Activated CD4-positive, alpha-beta T cell treated with anti-CD3 and anti-CD28 coated beads, Interleukin-2, amount 50 U/mL, for 1 hour (primary cell): ENCODE measurements around the gene PPIF.

Experiments
- DNase-seq: peaks from one replicate; pipeline ENCODE4 v3.0.0-alpha.2; 2020

PPIF gene

DNA sequence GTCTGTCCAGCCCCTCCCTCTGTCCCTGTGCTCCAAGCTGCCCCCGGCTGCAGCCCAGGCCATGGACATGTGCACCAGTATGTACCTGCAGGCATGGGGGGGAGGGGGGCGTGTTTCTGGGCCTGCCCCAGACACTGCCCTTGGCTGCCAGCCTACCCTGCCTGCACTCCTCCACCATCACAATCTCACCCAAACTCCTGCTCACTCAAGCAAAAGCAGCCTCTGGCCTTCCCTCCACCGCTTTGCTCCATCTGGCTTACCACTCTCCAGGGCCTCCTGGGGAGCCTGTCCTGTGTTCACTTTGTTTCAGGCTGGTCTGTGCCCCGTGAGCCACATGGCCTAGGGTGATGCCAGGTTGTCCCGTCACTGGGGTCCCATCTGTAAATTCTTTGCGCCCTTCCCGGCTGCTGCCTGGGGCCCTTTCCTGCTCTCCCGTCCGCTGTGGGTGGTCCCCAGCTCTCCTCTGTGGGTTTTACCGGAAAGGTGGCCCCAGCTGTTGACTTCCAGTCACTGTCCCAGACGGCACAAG lies 33.3 kb upstream of the PPIF start:
- no peak for DNase-seq

DNA sequence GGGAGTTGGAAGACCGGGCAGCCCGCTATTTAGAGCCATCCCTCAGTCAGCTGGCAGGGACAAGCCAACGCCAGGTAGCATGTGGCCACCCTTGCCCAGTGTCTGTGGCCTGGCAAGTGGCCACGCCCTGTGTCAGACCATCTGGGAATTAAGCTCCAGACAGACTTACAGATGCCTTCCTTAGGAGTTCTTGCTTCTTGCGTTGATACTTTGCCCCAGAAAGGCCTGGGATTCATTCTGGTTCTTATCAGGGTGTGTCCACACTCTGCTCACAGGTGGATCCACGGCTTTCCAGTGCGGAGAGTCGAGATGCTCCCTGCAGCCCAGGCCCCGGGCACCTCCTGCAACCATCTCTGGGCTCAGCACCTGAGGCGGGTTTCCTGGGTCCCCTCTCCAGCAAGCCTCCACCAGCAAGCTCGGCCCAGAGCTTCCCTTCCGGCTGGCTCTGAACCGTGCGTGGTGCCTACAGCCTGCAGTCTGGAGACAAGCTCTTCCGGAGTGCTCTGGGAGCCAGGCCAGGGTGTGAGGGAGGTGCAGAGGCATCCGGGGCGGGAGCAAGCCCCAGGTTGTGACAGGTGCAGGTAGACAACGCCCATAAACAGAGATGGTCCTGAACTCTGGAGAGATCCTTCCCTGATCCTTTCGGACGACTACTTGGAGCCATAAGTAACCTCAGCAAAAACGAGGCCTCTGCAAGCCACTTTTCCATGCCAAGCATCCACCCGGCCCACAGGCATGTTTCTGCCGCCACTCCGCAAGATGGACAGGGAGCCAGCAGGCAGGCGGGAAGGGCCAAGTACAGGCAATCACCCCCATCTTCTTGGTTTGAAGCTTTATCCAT lies 32.3 kb upstream of the PPIF start:
- DNase-seq: no peak

DNA sequence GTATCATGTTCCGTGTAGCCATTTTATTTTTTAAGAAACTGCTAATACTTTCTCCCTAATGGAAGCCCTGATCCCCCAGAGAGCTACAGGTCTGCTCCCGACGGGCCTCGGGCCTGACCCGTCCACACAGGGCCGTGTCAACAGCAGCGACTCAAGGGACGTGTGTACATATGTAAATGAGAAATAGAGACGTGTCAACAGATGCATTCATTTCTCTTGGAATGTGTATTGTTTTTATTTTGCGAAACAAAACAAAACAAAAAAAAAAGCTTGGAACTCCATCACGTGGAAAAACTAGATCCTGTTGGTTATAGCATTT lies 31.7 kb upstream of the PPIF start:
- no peak for DNase-seq

DNA sequence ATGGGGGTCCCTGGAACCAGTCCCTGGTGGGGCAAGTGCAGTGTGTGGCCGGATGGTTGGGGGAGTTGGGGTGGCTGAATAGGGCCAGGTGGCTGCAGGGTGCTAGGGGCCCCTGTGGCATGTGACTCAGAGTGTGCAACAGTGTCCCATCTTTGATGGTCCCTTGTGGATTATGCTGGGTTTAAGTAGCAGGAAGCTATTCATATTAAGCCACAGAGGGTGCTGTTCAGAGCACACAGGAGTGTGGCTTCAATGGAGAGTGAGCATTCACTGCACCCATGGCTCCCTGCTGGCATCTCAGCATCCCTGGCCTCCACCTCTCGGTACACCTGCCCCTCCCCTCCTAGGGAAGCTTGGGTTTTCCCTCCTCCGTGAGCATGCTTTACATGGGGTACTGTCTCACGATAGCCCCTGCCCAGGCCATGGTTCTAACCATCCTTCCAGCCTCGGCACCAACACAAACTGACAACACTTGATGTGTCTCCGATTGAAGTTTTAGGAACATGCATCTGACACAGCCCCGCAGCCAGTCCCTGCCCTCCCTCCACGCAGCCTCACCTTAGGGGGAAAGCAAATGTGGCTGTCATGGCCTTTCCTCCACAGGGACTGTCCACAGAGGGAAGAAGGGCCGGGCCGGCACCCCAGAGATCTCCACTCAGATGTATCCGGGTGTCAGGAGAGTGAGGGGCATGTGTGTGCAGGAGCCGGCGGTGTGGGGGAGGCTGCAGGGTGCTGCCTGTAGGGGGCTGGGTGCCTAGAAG lies 30.4 kb upstream of the PPIF start:
- no peak for DNase-seq

DNA sequence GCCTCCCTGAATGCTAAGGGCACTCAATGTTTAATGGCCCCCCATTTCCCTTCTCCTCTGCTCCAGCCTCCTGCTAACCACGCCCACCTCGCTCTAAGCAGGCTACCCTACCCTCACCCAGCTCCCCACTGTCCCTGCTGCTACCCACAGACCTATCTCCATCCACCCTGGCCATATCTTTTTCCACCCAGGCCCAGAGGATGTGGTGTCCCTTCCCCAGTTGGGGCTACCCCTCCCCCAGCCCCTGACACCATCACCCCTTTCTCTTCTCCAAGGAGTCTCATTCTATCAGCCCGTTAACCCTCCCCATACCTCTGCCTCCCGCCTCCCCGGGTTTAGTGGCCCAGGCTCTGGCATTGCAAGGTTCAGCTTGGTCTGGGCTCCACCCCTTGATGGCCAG lies 28.9 kb upstream of the PPIF start:
- no peak for DNase-seq

DNA sequence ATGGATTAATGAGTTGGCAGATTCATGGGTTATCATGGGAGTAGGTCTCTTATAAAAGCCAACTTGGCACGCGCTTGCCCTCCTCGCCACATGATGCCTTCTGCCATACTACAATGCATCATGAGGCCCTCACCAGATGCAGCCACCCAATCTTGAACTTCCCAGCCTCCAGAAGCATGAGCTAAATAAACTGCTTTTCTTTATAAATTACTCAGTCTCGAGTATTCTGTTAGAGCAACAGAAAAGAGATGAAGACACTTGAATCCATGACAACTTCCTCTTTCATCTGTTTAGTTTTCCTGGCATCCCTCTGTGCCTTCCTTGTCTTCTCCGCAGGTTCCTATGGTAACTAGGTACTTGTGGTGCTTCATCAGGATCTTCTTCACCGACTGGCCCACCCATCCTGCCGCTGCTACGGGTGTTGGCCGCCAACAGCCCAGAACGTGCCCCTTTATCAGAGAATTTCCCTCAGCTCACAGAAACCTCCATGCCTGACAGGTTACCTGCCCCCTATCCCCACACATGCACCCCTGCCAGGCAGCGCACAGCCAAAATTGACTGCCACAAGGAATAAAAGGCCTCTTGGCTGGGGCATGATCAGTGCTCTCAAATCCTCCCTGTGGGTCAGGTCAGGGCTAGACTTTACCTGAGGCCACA lies 28.0 kb upstream of the PPIF start:
- no peak for DNase-seq

DNA sequence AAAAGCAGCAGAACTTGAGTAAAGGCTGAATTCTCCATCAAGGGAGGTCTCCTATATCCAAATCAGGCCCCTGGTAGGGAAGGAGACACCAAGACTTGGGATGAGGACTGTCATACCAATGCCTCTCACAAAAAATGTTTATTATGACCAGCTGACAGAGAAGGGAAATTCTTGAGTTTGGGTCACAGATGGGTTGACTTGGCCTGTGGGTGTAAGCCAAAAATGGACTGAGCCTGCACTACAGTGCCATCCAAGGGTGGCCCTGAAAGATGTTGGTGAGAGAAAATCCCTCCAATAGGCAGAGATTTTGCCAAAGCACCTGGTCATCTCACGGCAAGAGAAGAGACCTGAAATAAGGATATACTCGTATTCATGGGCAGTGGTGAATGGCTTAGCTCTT lies 27.0 kb upstream of the PPIF start:
- DNase-seq: no peak

DNA sequence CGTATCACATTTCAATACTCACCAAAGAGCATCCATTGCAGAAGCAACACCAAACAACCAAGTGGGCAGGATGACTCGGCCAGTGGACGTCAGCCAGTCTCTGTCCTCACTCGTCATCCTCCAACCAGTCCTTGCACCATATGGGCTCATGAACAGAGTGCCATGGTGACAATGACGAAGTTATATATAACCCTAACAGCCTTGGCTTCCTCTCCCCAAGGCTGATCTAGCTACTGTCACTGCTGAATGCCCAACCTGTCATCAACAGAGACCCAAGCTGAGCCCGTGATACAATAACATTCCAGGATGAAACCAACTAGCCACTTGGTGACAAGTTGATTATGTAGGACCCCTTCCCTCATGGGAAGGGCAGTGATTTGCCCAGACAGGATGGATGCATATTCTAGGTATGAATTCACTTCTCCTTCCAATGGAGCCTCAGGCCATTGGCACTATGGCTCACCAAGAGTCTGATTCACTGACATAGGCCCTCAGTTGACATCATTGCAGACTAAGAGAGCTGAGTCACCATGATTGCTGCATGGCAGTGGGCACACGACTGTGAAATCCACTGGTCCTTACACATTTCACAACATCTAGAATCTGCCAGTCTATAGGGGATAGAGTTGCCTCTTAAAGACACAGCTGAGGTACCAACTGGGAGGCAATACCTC lies 26.3 kb upstream of the PPIF start:
- DNase-seq: no peak

DNA sequence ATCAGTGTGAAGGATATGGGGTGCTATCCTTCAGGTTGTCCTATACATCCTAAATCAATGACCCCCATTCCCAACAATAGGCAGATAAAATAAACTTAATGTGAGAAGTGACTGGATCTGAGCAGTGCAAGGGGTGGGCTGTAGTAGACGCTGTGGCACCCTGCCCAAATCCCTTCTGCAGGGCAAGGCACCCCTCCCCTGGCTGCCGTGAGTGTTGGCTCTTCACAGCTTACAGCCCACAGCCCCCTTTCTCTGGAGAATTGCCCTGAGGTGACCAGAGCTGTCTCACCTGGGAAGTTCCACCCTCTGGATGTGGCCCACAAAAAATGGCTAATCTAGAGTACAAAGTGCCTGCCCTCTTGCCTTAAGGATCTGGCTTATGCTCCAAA lies 25.8 kb upstream of the PPIF start:
- DNase-seq: no peak

DNA sequence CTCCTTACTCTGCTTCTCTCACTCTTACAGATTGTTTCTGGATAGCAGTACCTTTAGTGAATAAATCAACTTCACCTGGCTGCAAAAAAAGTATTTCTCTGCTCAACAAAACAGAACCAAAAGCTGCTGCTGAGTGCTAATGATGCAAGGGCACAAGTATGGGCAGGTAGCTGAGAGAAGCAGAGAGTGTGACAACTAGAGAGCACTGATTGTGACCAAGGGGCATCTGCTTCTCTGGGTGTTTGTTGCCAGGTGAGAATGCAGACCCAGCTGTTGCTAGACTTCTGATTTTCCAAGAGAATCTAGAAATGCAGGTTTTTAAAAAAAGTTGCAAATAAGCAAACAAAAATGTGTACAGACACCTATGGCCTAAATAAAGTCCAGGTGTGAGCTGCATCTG lies 25.3 kb upstream of the PPIF start:
- DNase-seq: no peak

DNA sequence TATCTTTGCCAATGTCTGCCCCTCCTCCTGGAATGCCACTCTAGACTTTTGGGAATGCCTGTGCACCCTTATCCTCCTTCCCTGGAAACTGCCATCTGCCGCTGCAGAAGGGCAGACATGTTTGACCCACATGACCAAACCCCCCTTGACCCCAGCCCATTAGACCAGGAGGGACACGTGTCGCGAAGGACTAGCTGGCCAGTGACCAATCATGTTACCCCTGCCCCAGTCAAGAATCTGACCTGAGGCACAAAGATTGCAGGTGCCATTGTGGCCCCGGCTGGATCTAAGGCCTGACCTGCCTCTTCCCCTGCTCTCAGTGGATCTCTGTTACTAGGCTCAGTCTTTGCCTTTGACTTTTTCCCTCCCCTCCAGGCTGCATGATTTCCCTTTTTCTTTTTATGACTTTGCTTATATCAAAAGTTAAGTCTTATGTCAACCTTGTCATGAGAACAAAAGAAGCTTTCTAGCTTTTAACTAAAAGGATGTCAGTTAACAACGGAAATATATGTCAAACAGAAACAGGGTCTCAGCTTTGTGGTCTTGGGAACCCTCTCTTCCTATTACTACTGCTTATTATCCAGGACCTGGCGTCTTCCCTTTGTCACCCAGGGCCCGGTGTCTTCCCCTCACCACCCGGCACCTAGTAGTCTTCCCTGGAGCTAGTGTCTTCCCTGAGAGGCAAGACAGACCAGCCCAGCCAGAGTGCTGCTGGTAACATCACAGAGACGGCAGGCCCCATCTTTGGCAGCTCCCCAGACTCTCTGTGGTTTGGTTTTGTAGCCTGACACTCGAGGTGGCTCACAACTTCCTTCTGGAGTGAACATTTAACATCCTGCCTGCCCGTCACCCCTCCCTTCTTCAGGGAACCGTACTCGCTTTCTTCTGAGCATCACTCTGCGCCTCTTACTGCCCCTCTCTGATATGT lies 24.4 kb upstream of the PPIF start:
- DNase-seq: peak; percentile 76

DNA sequence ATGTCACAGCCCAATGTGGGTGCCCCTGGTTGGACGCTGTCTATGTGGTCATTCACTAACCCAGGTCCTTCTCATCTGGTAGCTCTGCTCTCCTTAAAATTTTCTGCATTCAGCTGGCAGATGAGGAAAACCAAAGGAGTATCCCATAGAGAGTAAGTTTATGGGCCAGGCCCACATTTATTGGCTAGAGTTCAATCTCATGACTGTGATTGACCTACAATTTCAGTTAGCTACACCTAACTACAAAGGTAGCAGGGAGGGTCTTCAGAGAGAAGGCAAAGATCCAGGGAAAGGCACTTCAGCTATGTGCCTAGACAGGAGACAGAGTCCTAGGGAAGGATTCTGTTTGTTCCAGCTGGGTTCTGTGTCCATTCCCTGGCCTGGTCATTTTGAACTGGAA lies 23.7 kb upstream of the PPIF start:
- DNase-seq: no peak

DNA sequence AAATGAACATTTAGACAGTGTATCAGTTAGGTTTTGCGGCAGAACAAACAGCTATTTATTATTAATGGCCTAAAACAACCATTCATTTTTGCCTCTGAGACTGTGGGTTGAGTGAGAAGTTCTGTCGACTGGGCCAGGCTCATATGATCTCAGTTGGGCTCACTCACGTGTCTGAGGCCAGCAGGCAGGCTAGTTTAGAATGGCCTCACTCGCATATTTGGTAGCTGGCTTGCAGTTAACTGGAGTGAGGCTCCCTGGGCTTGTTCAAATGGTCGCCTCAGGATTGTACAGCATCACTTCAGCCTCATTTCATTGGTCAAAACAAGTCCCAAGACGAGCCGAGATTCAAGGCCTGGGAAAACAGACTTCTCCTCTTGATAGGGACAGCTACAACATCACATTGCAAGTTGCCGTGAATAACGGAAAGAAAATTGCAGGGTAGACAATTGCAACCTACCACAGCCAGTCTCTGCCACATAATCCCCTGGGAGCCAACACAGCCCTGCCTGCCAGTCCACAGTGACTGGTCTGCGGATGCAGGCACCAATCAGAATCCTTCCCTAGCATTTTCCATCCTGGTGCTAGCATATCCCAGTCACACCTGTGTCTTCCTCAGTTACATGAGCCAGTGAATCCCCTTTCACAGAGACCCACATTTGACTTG lies 23.1 kb upstream of the PPIF start:
- no peak for DNase-seq

DNA sequence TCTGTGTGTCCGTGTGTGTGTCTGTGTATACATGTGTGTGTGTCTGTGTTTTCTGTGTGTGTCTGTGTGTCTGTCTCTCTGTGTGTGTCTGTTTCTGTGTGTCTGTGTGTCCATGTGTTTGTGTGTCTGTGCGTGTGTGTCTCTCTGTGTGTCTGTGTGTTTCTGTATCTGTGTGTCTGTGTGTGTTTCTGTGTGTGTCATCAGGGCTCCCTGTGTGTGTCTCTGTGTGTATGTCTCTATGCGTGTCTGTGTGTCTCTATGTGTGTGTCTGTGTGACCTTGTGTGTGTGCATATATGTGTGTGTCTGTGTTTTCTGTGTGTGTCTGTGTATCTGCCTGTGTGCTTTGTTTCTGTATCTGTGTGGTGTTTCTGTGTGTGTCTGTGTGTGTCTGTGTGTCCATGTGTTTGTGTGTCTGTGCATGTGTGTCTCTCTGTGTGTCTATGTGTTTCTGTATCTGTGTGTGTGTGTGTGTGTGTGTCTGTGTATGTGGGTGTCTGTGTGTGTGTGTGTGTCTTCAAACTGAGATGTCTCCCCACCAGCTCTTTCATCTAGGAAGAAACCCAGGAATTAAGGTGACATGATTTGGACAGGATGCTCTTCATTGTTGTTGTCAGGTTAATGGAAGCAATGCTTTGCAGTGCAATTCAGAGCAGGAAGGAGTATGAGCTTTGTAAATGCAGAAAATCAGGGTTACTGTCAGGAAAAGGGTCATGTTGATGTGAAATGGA lies 20.7 kb upstream of the PPIF start:
- DNase-seq: no peak

DNA sequence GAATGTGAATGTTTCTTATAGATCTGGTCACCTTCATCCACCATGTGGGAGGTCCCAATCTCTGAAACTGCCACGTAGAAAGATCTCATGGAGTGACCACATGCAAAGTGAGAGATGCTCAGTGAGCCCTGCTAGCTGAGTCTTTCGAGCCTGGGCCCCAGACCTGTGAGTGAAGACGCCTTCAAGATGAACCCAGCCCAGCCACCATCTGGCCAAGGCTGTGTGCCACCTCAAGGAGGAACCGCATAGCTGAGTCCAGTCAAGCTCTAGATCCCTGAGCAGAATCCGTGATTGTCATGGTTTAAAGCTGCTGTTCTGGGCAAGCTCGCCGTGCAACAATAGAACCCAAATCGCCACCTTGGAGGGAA lies 20.2 kb upstream of the PPIF start:
- no peak for DNase-seq

DNA sequence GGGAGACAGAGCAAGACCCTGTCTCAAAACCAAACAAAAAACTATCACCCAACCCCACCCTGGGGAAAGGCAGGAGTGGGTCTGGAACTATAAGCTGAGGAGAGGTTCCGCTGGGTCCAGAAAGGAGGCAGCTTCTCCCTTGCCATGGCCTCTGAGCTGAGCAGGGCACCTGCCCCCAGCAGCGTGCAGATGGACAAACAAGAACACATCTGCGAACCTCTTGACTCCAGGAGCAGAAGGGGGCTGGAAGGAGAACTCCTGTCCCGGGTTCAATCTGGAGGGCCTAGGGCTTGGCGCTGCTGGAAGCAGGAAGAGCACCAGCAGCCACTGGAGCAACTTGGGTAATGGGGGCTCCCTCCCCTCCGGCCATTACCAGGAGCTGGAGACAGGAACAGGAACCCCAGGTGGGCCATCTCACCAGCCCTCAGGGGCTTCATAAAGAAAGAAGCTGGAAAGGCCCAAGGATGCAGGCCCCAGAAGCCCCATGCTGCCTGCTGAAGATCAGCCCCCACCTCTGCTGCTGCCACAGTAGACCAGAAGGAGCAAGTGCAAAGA lies 19.0 kb upstream of the PPIF start:
- no peak for DNase-seq

DNA sequence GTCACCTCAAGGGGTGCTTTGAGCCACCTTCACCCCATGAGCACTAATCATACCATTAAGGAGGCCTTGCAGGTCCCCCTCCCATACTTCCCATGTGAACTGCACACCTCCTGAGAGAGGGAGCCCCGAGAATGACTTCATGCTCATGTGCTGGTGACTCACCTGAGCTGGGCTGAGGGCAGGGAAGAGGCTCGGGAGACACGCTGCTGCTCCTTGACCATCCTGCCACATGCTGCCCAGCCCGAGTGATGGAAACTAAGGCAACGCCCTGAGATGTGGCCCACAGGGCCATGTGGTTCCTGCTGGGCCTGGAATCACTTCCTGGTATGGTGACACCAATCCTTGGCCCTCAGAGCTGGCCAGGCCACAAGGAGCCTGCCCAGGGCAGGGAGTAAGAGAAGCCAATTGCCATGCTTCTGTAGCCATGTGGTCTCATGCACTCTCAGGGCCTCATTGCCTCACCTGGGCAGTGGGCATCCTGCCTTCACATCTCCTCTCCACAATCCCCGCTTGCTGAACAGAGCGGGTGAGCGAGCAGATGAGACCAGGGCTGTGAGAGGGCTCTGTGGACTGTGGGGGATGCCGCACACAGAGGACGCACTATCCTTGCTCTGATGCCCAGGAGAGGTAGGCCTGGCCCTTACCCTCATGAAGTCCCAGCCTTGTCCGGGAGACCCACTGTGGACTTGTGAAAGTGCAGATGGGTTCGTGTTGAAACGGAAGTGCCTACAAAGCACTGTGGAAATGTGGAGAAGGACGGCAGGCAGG lies 18.3 kb upstream of the PPIF start:
- no peak for DNase-seq

DNA sequence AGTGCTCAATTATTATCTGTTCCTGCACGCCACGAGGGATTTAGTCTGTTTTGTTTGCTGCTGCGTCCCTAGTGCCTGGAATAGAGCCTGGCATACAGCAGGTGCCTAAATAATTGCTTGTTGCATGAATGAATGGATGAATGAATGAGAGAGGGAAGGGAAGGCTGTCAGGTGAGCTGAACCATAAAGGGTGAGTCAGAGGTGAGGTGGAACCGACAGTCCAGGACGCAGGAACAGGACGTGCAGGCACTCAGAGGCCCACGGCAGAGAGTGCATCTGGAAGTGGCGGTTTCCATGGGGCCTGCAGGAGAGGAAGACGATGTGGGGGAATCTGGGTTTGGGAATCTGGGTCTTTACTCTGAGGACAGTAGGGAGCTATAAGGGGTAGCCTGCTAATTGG lies 17.7 kb upstream of the PPIF start:
- DNase-seq: no peak

DNA sequence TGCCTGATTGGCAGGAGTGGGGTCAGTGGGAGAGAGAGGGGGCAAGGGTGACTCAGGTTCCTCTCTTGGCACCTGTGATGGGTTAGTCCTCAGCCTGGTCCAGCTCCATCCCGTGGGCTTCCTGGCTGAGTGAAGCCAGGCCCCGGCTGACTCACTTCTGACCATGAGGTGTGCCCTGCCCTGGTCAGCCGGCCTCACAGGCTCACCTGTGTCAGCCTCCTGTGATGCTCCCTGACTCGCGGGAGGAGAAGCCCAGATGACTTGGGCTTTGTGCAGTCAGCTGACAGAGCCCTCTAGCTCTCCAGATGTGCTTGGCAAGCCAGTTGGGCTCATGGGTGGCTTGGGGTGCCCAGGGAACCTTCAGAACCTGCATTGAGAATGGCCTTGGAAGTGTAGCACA lies 16.0 kb upstream of the PPIF start:
- no peak for DNase-seq

DNA sequence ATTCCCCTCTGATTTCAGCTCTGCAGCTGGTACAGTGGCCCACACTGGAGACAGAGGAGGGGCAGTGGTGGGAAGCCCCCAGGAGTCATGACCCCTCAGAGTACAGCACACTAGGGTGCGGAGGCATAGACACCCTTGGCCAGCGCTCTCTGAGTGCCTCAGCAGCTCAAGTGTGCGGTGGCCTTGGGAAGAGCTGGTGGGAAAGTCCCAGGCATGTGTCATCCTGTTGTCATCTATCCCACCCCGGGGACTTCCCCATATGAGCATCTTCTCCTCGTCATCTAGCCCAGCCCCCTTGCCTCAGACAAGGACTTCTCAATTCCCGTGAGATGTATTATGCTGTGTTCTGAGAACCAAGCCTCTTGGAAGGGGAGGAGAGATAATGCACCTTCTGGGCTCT lies 15.6 kb upstream of the PPIF start:
- peak; percentile 57 for DNase-seq
